HG03565 (cell line): ENCODE measurements around the gene NUP35.

Source experiments
- ATAC-seq: cut with Tn5 transposase; IDR thresholded peaks from one replicate; pipeline ENCODE4 v1.9.1; 2021; ENCODE audit warnings: mild to moderate bottlenecking, moderate library complexity; ENCODE audit not compliant: unreplicated experiment

Gene NUP35, protein sequence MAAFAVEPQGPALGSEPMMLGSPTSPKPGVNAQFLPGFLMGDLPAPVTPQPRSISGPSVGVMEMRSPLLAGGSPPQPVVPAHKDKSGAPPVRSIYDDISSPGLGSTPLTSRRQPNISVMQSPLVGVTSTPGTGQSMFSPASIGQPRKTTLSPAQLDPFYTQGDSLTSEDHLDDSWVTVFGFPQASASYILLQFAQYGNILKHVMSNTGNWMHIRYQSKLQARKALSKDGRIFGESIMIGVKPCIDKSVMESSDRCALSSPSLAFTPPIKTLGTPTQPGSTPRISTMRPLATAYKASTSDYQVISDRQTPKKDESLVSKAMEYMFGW

DNA sequence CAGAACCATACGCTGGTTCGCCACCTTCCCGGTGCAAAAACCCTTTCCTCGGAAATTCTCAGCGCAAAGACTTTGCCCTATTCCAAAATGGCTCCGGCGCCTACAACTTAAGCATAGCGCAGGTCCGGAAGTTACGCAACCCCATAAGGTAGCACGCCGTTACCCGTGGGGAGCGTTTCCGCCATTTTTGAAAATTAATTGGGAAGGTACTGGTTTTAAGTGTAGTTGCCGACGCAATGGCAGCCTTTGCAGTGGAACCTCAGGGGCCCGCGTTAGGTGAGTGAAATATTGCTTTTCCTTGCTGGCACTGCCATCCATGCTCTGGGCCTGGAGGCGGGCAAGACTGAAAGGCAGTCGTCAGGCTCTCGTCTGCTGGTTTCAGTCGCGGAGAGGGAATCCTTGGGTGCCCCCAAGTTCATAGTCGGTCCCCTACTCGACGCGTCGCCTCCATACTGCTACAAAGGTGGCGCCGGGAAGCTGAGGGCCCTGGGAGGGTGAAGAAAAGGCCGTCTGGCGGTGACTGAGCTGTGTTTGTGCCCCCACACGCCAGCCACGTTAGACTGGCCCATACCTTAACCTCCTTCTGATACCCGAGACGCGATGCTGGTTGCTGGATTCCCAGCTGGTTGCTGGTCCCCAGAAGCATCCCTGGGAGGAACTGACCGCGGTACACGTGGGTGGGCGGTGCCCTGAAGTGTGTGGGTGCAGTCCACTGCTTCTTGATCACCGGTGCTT is at the start of gene NUP35:
Gene NUP35 (plus strand): TSS at position 222 of the 735 bp plus-strand sequence. CDS start 15 bp downstream, at position 237.
- peak; percentile 78 for ATAC-seq

DNA sequence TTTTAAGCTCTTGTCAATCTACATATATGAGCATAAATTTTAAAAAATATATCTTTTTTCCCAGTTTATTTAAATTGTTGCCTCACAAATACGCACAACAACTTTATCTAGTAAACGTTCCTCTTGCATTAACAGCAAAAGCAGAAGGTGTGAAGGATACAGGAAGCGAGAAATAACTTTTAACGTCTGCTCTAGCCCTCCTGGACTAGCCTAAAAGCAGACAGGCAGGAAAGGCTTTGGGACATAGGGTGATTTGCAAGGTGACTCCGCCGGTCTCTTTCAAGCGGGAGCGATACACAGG is 46.1 kb upstream of the NUP35 start:
- no peak for ATAC-seq

DNA sequence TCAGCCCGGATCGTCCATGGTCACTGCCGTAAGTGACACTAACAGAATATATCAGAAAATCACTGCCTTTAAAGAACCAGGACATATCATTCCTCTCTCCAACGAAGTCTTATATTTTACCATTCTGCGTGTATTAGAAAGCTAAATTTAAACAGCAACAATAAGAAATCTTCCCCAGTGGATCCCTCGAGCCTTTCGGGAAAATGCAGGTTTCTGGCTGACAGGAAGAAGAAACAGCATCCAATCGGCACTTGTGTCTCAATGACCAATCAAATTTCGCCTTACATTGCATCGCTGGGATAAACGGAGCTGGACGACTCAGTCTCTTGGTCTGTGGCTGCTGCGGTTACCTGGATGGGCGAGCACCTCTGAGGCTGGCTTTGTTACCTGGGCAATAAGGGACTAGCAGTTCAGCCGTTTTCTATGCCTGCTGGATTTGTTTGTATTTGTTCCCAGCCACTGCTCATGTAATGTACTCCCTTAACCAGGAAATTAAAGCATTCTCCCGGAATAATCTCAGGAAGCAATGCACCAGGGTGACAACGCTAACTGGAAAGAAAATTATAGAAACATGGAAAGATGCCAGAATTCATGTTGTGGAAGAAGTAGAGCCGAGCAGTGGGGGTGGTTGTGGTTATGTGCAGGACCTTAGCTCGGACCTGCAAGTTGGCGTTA is 45.6 kb upstream of the NUP35 start, which contains the start of gene DUSP19:
Gene DUSP19 (plus strand): TSS at position 284 of the 675 bp plus-strand sequence. CDS start 187 bp downstream, at position 471.
- ATAC-seq: peak; percentile 87

DNA sequence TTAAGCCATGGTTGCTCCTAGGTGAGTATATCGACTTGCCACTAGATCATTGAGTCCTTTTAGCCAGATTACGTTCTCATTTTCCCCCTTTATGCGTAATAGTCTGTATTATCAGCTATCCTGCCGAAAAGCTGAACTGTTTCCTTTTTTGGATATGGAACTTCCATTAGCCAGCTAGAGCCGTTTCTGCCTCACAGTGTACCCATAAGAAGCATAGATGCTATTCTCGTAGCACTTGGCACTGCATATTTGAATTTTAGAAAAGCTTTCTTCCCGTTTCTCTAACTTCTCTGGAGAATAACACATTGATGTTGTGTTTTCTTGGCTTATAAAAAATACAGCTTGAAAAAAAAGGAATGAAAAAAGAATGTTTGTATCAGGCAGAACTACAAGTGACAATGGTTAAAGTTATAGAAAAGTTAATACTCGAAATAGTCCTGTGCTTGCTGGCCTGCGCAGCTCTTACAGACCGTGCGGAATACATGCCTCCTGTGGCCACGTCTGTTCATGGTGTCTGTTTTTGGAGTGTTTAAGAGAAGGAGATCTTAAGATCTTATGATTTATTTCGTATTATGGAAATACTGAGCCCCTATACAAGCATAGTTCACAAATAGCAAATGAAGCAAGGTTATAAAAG is 45.0 kb upstream of the NUP35 start:
- ATAC-seq: peak; percentile 22

DNA sequence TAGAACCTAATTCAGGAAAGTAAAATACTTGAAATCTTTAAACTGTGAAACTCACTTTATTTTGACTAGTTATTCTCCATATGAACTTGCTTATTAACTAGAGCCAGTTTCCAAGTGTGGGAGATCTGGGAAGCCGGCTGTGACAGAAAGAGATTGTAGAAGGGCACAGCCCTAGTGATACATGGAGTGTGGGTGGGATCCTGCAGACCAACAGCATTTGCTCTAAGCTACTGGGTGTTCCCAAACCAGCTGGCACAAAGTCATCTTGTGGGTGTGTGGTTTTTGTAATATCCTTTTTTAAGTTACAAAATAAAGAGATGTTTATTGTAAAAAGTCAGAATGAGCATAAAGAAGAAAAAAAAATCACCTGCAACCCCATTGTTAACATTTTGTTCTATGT is 42.3 kb upstream of the NUP35 start:
- no peak for ATAC-seq

- ATAC-seq: no peak
Observed at GRCh38 chr2:183088061-183088460, 36.2 kb upstream of the NUP35 start.

GRCh38 chr2:183089192-183089851 is 34.9 kb upstream of the NUP35 start:
- peak; percentile 44 for ATAC-seq

DNA sequence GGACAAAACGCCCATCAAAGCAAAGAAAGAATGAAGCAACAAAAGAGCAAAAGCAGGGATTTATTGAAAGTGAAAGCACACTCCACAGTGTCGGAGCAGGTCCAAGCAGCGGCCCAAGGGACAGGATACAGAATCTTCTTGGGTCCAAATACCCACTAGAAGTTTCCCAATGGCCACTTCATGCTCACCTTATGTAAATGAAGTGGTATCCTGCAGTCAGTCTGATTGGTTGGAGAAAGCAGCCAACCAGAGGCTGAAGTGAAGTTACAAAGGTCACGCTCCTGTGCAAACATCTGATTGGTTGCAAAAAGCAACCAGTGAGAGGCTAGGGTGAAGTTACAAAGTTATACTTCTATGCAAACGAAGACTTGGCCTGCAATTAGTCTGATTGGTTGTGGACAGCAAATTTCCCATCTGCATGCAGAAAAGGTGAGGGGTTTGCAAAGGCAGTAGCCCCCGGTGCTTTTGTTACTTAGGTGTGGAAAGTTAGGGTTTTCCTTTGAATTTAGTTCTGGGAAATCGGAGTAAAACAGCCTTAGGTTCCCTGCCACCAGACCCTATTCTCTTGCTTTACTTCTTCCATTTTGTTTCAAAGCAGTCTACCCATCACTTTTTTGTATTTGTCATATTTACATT is 32.8 kb upstream of the NUP35 start:
- ATAC-seq: no peak

DNA sequence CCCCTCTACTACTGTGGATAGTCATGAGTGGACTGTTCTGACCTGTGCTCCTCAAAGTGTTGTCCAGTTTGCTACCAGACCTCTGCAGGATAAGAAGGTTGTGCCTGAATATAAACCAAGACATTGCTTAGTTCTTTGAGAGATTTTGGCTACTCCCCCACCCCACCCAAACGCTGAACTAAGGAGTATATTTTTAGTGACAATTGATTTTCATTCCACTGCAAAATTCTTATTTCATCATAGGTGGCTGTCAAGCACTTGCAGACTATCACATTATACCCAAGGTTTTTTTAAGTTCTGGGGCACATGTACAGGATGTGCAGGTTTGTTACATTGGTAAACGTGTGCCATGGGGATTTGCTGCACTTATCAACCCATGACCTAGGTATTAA is 32.3 kb upstream of the NUP35 start:
- no peak for ATAC-seq

- peak; percentile 70 for ATAC-seq
Observed at GRCh38 chr2:183093857-183094657, 30.2 kb upstream of the NUP35 start.

- ATAC-seq: no peak
Observed at GRCh38 chr2:183105402-183106134, 18.7 kb upstream of the NUP35 start.

- no peak for ATAC-seq
Observed at GRCh38 chr2:183112577-183112976, 11.7 kb upstream of the NUP35 start.

DNA sequence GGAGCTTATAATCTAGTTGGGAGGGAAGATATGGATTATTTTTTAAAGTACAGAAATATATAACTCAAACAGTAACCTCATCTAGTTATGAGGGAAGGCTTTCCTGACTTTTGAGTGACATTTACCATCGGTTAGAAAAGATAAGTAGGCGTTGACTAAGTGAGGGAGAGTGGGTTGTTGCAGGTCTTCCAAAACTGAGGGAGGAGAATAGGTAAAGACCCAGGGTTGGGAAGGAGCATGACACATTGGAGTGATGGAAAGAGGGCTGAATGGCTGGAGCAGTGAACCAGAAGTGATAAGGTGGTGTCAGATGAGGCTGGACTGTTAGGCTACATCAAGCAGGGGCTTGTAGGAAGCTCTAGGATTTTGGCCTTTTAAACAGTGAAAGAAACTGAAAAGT is 10.6 kb upstream of the NUP35 start:
- ATAC-seq: no peak

- no peak for ATAC-seq
Observed at GRCh38 chr2:183117226-183117625, 7.0 kb upstream of the NUP35 start.

GRCh38 chr2:183123117-183123958 is 905 bp upstream of the NUP35 start:
- no peak for ATAC-seq

- ATAC-seq: peak; percentile 5
Observed at GRCh38 chr2:183123959-183124221, 353 bp upstream of the NUP35 start.

DNA sequence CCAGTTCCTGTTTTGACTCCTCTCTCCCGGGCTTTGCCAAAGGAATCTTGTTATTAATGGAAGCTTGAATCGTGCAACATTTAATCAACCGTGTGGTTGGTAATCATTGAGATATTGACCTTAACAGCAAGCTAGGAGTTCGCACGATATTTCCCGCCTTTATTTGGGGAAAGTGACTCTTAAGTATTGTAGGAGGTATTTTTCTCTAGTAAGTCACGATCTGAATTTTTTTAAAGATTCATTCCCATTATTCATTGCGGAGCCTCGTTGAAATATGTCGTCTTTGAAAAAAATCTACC is 663 bp downstream of the NUP35 start:
- ATAC-seq: no peak

DNA sequence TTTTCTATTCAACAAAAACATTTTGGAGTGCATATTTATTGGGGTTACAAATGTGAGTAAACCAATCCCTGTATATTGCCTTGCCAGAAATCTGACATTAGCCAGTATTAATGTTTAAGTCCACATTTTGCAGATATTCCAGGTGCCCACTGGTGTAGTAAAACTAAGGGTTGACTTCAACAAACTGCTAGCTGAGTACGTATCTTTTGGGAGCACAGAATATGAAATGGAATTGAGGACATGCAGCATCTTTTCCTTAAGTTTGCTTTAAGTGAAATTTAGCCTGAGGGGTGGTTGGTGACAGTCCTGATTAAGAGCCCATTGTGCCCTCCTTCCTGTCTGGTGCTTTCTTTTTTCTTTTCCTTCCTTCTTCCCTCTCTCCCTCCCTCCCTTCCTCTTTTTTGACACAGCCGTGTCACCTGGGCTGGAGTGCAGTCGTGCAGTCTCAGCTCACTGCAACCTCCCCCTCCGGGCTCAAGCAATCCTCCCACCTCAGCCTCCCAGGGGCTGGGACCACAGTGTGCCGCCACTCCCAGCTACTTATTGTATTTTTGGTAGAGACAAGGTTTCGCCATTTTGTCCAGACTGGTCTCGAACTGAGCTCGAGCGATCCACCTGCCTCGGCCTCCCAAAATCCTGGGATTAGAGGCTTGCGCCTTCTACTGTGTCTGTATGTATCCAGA is 1.6 kb downstream of the NUP35 start:
- no peak for ATAC-seq
